ENCODE results near the gene ZNF74. TPM values are rescaled to one million over a fixed set of nuclear protein-coding genes. Genes with fewer than 3 reads are reported as not detected.
A peak's percentile ranks its signal among the peaks of the same experiment; 100 is the strongest.

Gene ZNF74
- total RNA-seq, 1 donor: 10.8 TPM

- no peak for DNase-seq (ENCODE audit: low read depth)
- no peak for TF ChIP-seq CTCF (IDR thresholded peaks at IDR 0.05; ENCODE audit: insufficient read depth, low read depth, low read length)
- H3K4me3 ChIP-seq (ENCODE audit: low read depth, low read length): peak overlapping the region; percentile 76
Measured at GRCh38 chr22:20392983-20393704, 807 bp upstream of the ZNF74 start.

- no peak overlapping the region for H3K4me3 ChIP-seq (ENCODE audit: low read depth, low read length)
- DNase-seq (ENCODE audit: low read depth): no peak
- no peak for TF ChIP-seq CTCF (IDR thresholded peaks at IDR 0.05; ENCODE audit: insufficient read depth, low read depth, low read length)
Measured at GRCh38 chr22:20395181-20395906, 1.4 kb downstream of the ZNF74 start.

- no peak for DNase-seq (ENCODE audit: low read depth)
- TF ChIP-seq CTCF (IDR thresholded peaks at IDR 0.05; ENCODE audit: insufficient read depth, low read depth, low read length): no peak
- H3K4me3 ChIP-seq (ENCODE audit: low read depth, low read length): no peak overlapping the region
Measured at GRCh38 chr22:20395907-20396287, 1.9 kb downstream of the ZNF74 start.

- DNase-seq (ENCODE audit: low read depth): peak; percentile 6
- TF ChIP-seq CTCF (IDR thresholded peaks at IDR 0.05; ENCODE audit: insufficient read depth, low read depth, low read length): no peak
- H3K4me3 ChIP-seq (ENCODE audit: low read depth, low read length): no peak overlapping the region
Measured at GRCh38 chr22:20396639-20397038, 2.7 kb downstream of the ZNF74 start.

- H3K4me3 ChIP-seq (ENCODE audit: low read depth, low read length): no peak overlapping the region
- no peak for DNase-seq (ENCODE audit: low read depth)
- TF ChIP-seq CTCF (IDR thresholded peaks at IDR 0.05; ENCODE audit: insufficient read depth, low read depth, low read length): no peak
Measured at GRCh38 chr22:20397498-20397897, 3.5 kb downstream of the ZNF74 start.

- DNase-seq (ENCODE audit: low read depth): no peak
- no peak overlapping the region for H3K4me3 ChIP-seq (ENCODE audit: low read depth, low read length)
- TF ChIP-seq CTCF (IDR thresholded peaks at IDR 0.05; ENCODE audit: insufficient read depth, low read depth, low read length): no peak
Measured at GRCh38 chr22:20398420-20398819, 4.5 kb downstream of the ZNF74 start.

Measured in fibroblast of villous mesenchyme (primary cell).